ENCODE results near the gene SLC8A1. TPM values are rescaled to one million over a fixed set of nuclear protein-coding genes. Genes with fewer than 3 reads are reported as not detected.

SLC8A1 gene
- total and polyA plus RNA-seq, 2 of the 13 experiments (the other 11 are each of a cell fraction or from before 2014, with no cell fraction given), result not detected

GRCh38 chr2:40430776-40431599 is 20.9 kb downstream of the SLC8A1 start:
- H3K4me3 ChIP-seq (replicated peaks in 1 of 3; ENCODE audit: insufficient read depth in 1 of 3, low read depth in 2 of 3, low read length in 3 of 3), result no peak overlapping the region
- no TSS peak for BruUV-seq (replicated peaks)
- H3K27me3 ChIP-seq (ENCODE audit: control insufficient read depth in 1 of 2, insufficient read depth in 2 of 2, low read length in 2 of 2), result no peaks in the 10 kb centered on the region
- ChIA-PET POLR2A (no interaction called here), CTCF (ENCODE audit: low intra/inter-chr PET ratio, low total read pairs) (no interaction called here)
- in situ Hi-C loops (cut with HindIII; ENCODE audit: extremely low pct_ligation_motif_present, low pct_unique_long_range_greater_than_20kb), result no loop called here
- no peak for ATAC-seq
- intact Hi-C loops (cut with micrococcal nuclease; ENCODE audit: unreplicated experiment), result no loop called here
- DNase-seq (ENCODE audit: low spot score), result no peak
- no peak overlapping the region for H3K4me2 ChIP-seq (ENCODE audit: low read depth, low read length)
- no peak overlapping the region for H3K9ac ChIP-seq (ENCODE audit: insufficient read depth, low read depth, low read length)
- no peaks in the 10 kb centered on the region for H4K20me1 ChIP-seq (ENCODE audit: insufficient read depth, low read length)
- FAIRE-seq, result no peak
- no peak overlapping the region for H3K27ac ChIP-seq (ENCODE audit: extremely low read length, insufficient read depth, low read length)
- TF ChIP-seq FOXA1 (IDR thresholded peaks at IDR 0.05) (no peak), FOXA1 (CRISPR knock-in tag; IDR thresholded peaks at IDR 0.05) (no peak), ZNF781 (CRISPR knock-in tag; IDR thresholded peaks at IDR 0.05; ENCODE audit: borderline replicate concordance, not compliant biosample characterization) (no peak), ZBTB38 (CRISPR knock-in tag; IDR thresholded peaks at IDR 0.05) (no peak), ZBTB26 (CRISPR knock-in tag; IDR thresholded peaks at IDR 0.05; ENCODE audit: borderline replicate concordance) (no peak), HDAC6 (IDR thresholded peaks at IDR 0.05; ENCODE audit: low read depth, low read length) (no peak), ZBTB7B (CRISPR knock-in tag; IDR thresholded peaks at IDR 0.05) (no peak), KDM1A (CRISPR knock-in tag; IDR thresholded peaks at IDR 0.05) (no peak), THAP7 (CRISPR knock-in tag; IDR thresholded peaks at IDR 0.05) (no peak)
- H3K36me3 ChIP-seq (replicated peaks in 1 of 2; ENCODE audit: control insufficient read depth in 1 of 2, insufficient read depth in 2 of 2, low read length in 2 of 2), result no peaks in the 10 kb centered on the region
- no peaks in the 10 kb centered on the region for H3K79me2 ChIP-seq (ENCODE audit: insufficient read depth, low read length)
- 26% methylated on average over 7 of the region's 7 CpGs for WGBS (ENCODE audit: low lambda C conversion rate)
- H3K9me3 ChIP-seq (ENCODE audit: low read length), result no peaks in the 10 kb centered on the region
- no peaks in the 10 kb centered on the region for H3K4me1 ChIP-seq (ENCODE audit: insufficient read depth, low read length)
- H2AFZ ChIP-seq (ENCODE audit: low read length), result no peak overlapping the region
